ENCODE results near the gene HTR2A. TPM values are rescaled to one million over a fixed set of nuclear protein-coding genes. Genes with fewer than 3 reads are reported as not detected.

Gene HTR2A
- total RNA-seq, 1 experiment from 2014 or later, result not detected

- H3K36me3 Mint-ChIP-seq, result no peaks in the 10 kb centered on the region
- no peaks in the 10 kb centered on the region for H3K27me3 Mint-ChIP-seq (ENCODE audit: low read depth)
- H3K9me3 Mint-ChIP-seq, result no peaks in the 10 kb centered on the region
- no peak for TF ChIP-seq ATF2 (CRISPR knock-in tag; IDR thresholded peaks at IDR 0.05; ENCODE audit: borderline replicate concordance, low read depth)
- no peak for TF ChIP-seq ATF1 (CRISPR knock-in tag; IDR thresholded peaks at IDR 0.05)
- TF ChIP-seq JAZF1 (CRISPR knock-in tag; IDR thresholded peaks at IDR 0.05), result no peak
- TF ChIP-seq SMAD3 (CRISPR knock-in tag; IDR thresholded peaks at IDR 0.05; ENCODE audit: borderline replicate concordance), result no peak
- TF ChIP-seq ZNF219 (CRISPR knock-in tag; IDR thresholded peaks at IDR 0.05; ENCODE audit: borderline replicate concordance), result no peak
- TF ChIP-seq TCF7 (CRISPR knock-in tag; IDR thresholded peaks at IDR 0.05; ENCODE audit: low read depth), result no peak
- no peak for TF ChIP-seq E2F5 (CRISPR knock-in tag; IDR thresholded peaks at IDR 0.05)
- no peak for TF ChIP-seq ZNF281 (CRISPR knock-in tag; IDR thresholded peaks at IDR 0.05)
- TF ChIP-seq SP1 (CRISPR knock-in tag; conservative IDR thresholded peaks at IDR 0.05), result no peak
- no peak for TF ChIP-seq FOXP4 (CRISPR knock-in tag; IDR thresholded peaks at IDR 0.05)
- peaks cover 11% of the 10 kb centered on the region for H3K4me1 Mint-ChIP-seq
- no peak overlapping the region for H3K4me3 Mint-ChIP-seq
- DNase-seq (ENCODE audit: low spot score) (no peak), ATAC-seq (no peak)
- CTCF ChIA-PET, result interaction anchor here (1.7 kb wide), 1 partner anchor 32 kb away, joined by 4 read pairs; no protein-coding TSS in a partner anchor
- POLR2A ChIA-PET, result no interaction called here
- H3K27ac Mint-ChIP-seq, result no peak overlapping the region
These were observed 34.9 kb downstream of the HTR2A start for GRCh38 chr13:46861959-46862358.

GRCh38 chr13:46860722-46861121, 36.1 kb downstream of the HTR2A start:
- Mint-ChIP-seq H3K9me3 (no peaks in the 10 kb centered on the region), H3K27me3 (ENCODE audit: low read depth) (no peaks in the 10 kb centered on the region), H3K36me3 (no peaks in the 10 kb centered on the region), H3K27ac (no peak overlapping the region), H3K4me3 (no peak overlapping the region), H3K4me1 (peaks cover 8% of the 10 kb centered on the region)
- DNase-seq (ENCODE audit: low spot score) (no peak), ATAC-seq (no peak)
- CTCF ChIA-PET, result no interaction called here
- no peak for TF ChIP-seq PREB (CRISPR knock-in tag; IDR thresholded peaks at IDR 0.05; ENCODE audit: borderline replicate concordance)
- TF ChIP-seq E2F1 (CRISPR knock-in tag; IDR thresholded peaks at IDR 0.05), result no peak
- no peak for TF ChIP-seq FOXJ3 (CRISPR knock-in tag; IDR thresholded peaks at IDR 0.05; ENCODE audit: borderline replicate concordance)
- TF ChIP-seq OVOL2 (CRISPR knock-in tag; IDR thresholded peaks at IDR 0.05; ENCODE audit: borderline replicate concordance), result no peak
- no peak for TF ChIP-seq STAT6 (CRISPR knock-in tag; conservative IDR thresholded peaks at IDR 0.05; ENCODE audit: low read depth)
- no peak for TF ChIP-seq ETV6 (CRISPR knock-in tag; IDR thresholded peaks at IDR 0.05)
- TF ChIP-seq ZNF281 (CRISPR knock-in tag; IDR thresholded peaks at IDR 0.05), result no peak
- TF ChIP-seq ZNF263 (CRISPR knock-in tag; IDR thresholded peaks at IDR 0.05; ENCODE audit: low read depth), result no peak
- TF ChIP-seq USF1 (CRISPR knock-in tag; IDR thresholded peaks at IDR 0.05), result no peak
- POLR2A ChIA-PET, result no interaction called here

All from WTC11 (cell line).